Activated T-helper 2 cell treated with anti-CD3 and anti-CD28 coated beads, Interferon-gamma antibody, Interleukin-2, Interleukin-4, amounts not matched to agents 10 μg/mL and 5 μg/mL and 100 μg/mL, durations not matched to agents 14 hours and 24 hours and 36 hours (primary cell): ENCODE data around the gene NEU2. TPM values are rescaled to one million over a fixed set of nuclear protein-coding genes. Genes with fewer than 3 reads are reported as not detected.

Source experiments
- DNase-seq: peaks from one replicate; pipeline ENCODE4 v3.0.0; 2021; ENCODE audit warnings: low spot score
- H3K27ac Mint-ChIP-seq: one replicate; pipeline ENCODE4 v1.8.0; 2021; ENCODE audit warnings: mixed read lengths
- H3K27me3 Mint-ChIP-seq: one replicate; pipeline ENCODE4 v1.8.0; 2021; ENCODE audit warnings: low read depth, mixed read lengths
- H3K36me3 Mint-ChIP-seq: one replicate; pipeline ENCODE4 v1.8.0; 2021; ENCODE audit warnings: low read depth, mixed read lengths
- H3K4me1 Mint-ChIP-seq: one replicate; pipeline ENCODE4 v1.8.0; 2021; ENCODE audit warnings: low read depth, mixed read lengths
- H3K4me3 Mint-ChIP-seq: one replicate; pipeline ENCODE4 v1.8.0; 2021; ENCODE audit warnings: low read depth, mild to moderate bottlenecking, moderate library complexity, mixed read lengths
- H3K9me3 Mint-ChIP-seq: one replicate; pipeline ENCODE4 v1.8.0; 2021; ENCODE audit warnings: mixed read lengths
- intact Hi-C: fragments of 100-400 bp; cut with micrococcal nuclease; formaldehyde crosslinking; loops from one replicate; pipeline ENCODE4 v1.15.1; 2023
- total RNA-seq: library from RNA; stranded (reverse); gene quantifications from 2 replicates; pipeline ENCODE4 v1.2.3, GENCODE V29; 2022

Gene NEU2
- total RNA-seq, 1 donor from 2014 or later = not detected

DNA sequence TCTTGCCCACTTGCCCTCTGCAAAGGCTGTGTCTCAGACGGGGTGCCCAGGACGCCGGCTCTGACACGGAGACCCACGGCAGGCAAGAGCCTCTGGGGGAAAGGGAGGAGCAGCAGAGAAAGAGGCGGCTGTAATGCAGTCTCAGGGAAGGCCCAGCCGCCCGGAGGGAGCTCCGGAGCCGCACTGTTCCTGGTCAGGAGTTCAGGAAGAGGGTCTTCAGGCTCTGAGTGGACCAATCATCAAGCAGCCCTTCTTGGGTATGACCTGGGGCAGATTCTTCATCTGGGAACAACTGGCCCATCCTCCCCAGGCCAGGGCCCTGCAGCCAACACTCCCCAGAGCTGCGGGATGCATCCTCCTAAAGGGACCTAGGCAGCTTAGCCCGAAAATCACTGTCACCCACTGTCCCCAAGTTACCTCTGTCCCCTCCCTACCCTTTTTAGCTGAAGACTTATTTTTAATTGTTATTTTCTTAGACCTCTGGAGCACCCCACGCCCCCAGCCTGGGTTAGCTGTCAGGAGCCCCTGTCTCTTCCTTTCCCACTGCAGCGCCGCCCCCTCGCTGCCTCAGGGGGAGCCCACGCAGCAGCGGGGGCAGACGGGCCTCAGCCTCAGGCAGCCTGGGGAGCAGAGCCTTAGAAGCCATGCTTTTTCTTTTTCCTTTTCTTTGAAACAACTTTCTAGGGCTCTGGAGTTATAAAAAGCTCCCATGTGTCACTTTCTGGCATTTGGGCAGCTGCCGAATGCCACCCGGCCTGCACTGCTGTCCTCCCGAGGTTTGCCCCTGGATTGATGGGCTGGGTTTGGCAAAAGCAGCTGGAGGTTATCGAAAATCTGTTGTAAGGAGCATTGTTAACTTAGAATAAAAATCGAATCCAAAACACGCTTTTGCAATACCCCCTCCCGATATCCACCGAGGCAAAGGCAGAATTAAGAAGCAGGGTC lies 644 bp upstream of the NEU2 start:
- no peaks in the 10 kb centered on the region for H3K27me3 Mint-ChIP-seq
- intact Hi-C loops = no loop called here
- no peaks in the 10 kb centered on the region for H3K9me3 Mint-ChIP-seq
- H3K36me3 Mint-ChIP-seq = no peaks in the 10 kb centered on the region
- H3K4me1 Mint-ChIP-seq = no peaks in the 10 kb centered on the region
- H3K4me3 Mint-ChIP-seq = no peak overlapping the region
- no peak for DNase-seq
- H3K27ac Mint-ChIP-seq = no peak overlapping the region

DNA sequence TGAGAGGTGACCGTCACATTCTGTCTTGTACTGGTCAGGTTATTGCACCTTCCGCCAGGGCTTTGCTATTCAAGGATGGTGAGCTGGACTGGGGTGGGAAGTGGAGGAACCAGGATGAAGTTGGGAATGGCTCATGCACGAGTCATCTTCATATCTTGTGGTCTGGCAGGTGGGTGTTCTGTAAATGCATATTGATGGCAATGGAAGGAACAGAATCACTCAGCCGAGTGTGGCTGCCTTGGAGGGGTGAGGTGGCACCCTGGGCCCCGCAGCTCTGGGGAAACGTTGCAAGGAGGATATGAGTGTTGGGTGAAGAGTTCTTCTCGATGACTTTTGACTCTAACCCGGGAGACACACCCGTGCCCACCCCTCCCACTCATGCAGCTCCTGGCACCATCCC lies 1.2 kb downstream of the NEU2 start:
- no peaks in the 10 kb centered on the region for H3K36me3 Mint-ChIP-seq
- H3K27me3 Mint-ChIP-seq = no peaks in the 10 kb centered on the region
- intact Hi-C loops = no loop called here
- no peaks in the 10 kb centered on the region for H3K4me1 Mint-ChIP-seq
- no peak overlapping the region for H3K27ac Mint-ChIP-seq
- no peaks in the 10 kb centered on the region for H3K9me3 Mint-ChIP-seq
- H3K4me3 Mint-ChIP-seq = no peak overlapping the region
- DNase-seq = no peak

DNA sequence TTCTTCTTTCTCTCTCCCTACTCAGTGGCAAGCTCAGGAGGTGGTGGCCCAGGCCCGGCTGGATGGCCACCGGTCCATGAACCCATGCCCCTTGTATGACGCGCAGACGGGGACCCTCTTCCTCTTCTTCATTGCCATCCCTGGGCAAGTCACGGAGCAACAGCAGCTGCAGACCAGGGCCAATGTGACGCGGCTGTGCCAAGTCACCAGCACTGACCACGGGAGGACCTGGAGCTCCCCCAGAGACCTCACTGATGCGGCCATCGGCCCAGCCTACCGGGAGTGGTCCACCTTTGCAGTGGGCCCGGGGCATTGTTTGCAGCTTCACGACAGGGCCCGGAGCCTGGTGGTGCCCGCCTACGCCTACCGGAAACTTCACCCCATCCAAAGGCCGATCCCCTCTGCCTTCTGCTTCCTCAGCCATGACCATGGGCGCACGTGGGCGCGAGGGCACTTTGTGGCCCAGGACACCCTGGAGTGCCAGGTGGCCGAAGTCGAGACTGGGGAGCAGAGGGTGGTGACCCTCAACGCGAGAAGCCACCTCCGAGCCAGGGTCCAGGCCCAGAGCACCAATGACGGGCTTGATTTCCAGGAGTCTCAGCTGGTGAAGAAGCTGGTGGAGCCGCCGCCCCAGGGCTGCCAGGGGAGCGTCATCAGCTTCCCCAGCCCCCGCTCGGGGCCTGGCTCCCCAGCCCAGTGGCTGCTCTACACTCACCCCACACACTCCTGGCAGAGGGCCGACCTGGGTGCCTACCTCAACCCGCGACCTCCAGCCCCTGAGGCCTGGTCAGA lies 1.8 kb downstream of the NEU2 start:
- intact Hi-C loops = no loop called here

DNA sequence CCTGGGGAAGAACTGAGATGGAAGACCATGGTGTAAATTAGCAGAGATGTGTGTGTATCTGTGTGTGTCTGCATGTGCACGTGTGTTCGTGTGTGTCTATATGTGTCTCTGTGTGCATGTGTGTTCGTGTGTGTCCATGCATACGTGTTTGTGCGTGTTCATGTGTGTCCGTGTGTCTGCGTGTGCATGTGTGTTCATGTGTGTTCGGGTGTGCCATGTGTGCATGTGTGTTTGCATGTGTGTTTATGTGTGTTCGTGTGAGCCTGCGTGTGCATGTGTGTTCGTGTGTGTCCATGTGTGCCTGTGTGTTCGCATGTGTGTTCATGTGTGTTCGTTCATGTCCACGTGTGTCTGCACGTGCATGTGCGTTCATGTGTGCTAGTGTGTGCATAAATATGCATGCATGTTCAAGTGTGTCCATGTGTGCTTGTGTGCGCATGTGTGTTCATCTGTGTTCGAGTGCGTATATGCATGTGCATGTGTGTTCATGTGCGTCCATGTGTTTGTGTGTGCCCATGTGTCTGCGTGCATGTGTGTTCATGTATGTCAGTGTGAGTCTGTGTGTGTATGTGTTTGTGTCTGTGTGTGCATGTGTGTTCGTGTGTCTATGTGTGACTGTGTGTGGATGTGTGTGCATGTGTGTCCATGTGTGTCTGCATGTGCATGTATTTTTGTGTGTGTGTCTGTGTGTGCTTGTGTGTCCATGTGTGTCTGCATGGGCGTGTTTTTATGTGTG lies 3.1 kb downstream of the NEU2 start:
- no peaks in the 10 kb centered on the region for H3K36me3 Mint-ChIP-seq
- peaks cover 2% of the 10 kb centered on the region for H3K27me3 Mint-ChIP-seq
- intact Hi-C loops = no loop called here
- no peak overlapping the region for H3K27ac Mint-ChIP-seq
- no peak overlapping the region for H3K4me3 Mint-ChIP-seq
- no peak for DNase-seq
- no peaks in the 10 kb centered on the region for H3K9me3 Mint-ChIP-seq
- H3K4me1 Mint-ChIP-seq = no peaks in the 10 kb centered on the region

More for the DNA sequence above, 1.8 kb downstream of the NEU2 start:
- no peaks in the 10 kb centered on the region for H3K9me3 Mint-ChIP-seq
- no peaks in the 10 kb centered on the region for H3K27me3 Mint-ChIP-seq
- H3K27ac Mint-ChIP-seq = no peak overlapping the region
- DNase-seq = no peak
- no peaks in the 10 kb centered on the region for H3K36me3 Mint-ChIP-seq
- H3K4me3 Mint-ChIP-seq = no peak overlapping the region
- H3K4me1 Mint-ChIP-seq = no peaks in the 10 kb centered on the region

DNA sequence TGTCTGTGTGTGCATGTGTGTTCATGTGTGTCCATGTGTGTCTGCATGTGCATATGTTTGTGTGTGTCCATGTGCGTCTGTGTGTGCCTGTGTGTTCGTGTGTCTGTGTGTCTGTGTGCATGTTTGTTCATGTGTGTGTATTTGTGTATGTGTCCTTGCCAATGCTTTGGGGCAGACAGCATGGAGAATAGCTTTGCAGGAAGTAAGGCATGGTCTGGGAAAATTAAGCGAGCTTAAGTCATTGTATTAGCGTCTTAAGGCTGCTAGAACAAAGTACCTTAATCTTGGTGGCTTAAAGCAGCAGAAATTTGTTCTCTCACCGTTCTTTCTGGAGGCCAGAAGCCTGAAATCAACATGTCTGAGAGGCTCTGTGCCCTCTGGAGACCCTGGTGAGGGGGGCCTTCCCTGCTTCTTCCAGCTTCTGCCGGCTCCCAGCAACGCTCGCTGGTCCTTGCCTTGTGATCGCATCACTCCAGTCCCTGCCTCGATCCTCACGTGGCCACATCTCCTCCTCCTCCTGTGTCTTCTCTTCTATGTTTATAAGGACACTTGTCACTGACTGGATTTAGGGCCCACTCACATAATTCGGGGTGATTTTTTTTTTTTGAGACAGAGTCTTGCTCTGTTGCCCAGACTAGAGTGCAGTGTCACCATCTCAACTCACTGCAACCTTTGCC lies 3.8 kb downstream of the NEU2 start:
- Mint-ChIP-seq H3K9me3 (no peaks in the 10 kb centered on the region), H3K4me1 (no peaks in the 10 kb centered on the region), H3K27ac (no peak overlapping the region), H3K27me3 (peaks cover 2% of the 10 kb centered on the region), H3K36me3 (no peaks in the 10 kb centered on the region), H3K4me3 (no peak overlapping the region)
- intact Hi-C loops = no loop called here
- no peak for DNase-seq

DNA sequence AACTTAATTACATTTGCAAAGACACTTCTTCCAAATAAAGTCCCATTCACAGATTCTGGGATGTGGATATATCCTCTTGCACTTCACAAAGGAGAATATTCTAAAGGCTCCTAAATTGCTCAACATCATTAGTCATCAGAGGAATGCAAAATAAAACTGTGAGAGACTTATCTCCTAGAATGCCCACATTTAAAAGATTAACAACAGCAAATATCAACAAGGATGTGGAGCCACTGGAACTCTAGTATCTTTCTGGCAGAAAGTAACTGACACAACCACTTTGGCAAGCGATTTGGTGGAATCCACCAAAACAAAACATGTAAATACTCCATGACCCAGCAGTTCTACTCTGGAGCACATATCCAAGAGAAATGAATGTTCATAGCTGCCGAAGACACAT lies 4.6 kb downstream of the NEU2 start:
- no peak for DNase-seq
- Mint-ChIP-seq H3K4me1 (no peaks in the 10 kb centered on the region), H3K9me3 (no peaks in the 10 kb centered on the region), H3K27ac (no peak overlapping the region), H3K36me3 (no peaks in the 10 kb centered on the region), H3K4me3 (no peak overlapping the region), H3K27me3 (peaks cover 2% of the 10 kb centered on the region)
- intact Hi-C loops = no loop called here

DNA sequence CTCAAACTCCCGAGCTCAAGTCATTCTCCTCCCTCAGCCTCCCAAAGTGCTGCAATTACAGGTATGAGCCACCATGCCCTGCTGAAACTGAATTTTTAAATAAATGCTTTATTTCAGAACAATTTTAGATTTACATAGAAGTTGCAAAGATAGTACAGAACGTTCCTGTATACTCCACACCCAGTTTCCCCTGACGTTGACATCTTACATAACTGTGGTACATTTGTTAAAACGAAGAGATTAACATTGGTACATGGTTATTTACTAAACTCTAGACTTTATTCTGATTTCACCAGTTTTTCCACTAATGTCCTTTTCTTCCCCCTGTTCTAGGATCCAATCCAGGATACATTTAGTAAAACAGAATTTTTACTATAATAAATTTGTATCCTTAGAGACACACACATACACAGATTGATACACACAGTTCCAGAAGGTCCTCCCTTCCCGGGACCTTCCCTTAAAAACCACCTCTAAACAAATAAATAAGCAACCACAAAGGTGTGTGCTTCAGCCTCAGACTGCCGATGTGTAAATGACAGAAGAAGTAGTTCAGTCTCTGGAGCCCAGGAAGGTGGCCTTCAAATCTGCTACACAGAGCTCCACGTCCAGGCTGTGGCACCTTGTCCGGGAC lies 6.9 kb downstream of the NEU2 start:
- Mint-ChIP-seq H3K27me3 (peaks cover 5% of the 10 kb centered on the region), H3K4me1 (no peaks in the 10 kb centered on the region), H3K9me3 (no peaks in the 10 kb centered on the region), H3K36me3 (no peaks in the 10 kb centered on the region), H3K4me3 (no peak overlapping the region), H3K27ac (no peak overlapping the region)
- DNase-seq = no peak
- intact Hi-C loops = no loop called here

DNA sequence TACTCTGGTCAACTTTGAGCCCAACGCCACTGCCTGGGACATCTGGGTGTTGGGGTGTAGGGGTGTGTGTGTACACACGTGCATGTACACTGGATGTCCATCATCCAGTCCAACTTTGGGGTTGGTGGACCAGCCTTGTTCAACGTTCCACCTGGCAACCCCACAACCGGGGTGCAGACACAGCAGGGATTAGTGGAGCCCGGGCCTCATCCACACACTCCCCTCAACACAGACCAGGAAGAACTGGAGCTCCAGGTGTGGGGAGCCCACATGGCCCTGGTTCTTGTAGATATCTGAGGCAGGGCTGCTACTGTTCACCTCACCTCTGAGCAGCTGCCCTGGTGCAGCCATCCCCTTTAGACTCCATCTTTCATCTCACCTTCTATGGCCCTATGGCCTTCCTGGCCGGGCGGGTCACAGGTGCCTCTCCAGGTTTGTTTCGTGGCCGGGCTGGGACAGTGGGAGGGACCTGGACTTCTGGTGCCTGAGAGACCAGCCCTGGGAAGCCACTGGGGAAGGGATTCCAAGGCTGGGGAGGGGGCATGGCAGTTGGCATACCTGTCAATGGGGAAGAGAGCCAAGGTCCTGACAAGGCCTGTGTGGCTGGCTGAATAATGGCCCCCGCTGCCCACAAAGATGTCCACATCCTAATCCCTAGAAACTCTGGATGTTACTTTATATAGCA lies 7.5 kb downstream of the NEU2 start:
- Mint-ChIP-seq H3K36me3 (no peaks in the 10 kb centered on the region), H3K4me1 (no peaks in the 10 kb centered on the region), H3K27me3 (peaks cover 5% of the 10 kb centered on the region), H3K4me3 (no peak overlapping the region), H3K9me3 (no peaks in the 10 kb centered on the region), H3K27ac (no peak overlapping the region)
- intact Hi-C loops = no loop called here
- DNase-seq = no peak

DNA sequence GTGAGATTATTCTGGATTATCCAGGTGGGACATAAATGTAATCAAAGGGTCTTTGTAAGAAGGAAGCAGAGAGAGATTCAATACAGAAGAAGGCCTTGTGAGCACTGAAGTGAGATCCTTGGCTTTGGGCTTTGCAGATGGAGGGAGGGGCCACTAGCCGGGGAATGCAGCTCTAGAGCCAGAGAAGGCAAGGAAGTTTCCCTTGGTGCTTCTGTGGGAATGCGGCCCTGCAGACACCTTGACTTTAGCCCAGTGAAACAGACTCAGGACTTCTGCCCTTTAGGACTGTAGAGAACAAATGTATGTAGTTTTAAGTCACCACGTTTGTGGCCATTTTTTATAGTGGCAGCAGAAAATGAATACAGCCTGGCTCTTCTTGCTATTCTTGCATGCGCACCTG lies 8.1 kb downstream of the NEU2 start:
- H3K9me3 Mint-ChIP-seq = no peaks in the 10 kb centered on the region
- H3K4me3 Mint-ChIP-seq = no peak overlapping the region
- no peaks in the 10 kb centered on the region for H3K4me1 Mint-ChIP-seq
- intact Hi-C loops = no loop called here
- DNase-seq = no peak
- no peaks in the 10 kb centered on the region for H3K36me3 Mint-ChIP-seq
- H3K27ac Mint-ChIP-seq = no peak overlapping the region
- H3K27me3 Mint-ChIP-seq = peaks cover 6% of the 10 kb centered on the region

DNA sequence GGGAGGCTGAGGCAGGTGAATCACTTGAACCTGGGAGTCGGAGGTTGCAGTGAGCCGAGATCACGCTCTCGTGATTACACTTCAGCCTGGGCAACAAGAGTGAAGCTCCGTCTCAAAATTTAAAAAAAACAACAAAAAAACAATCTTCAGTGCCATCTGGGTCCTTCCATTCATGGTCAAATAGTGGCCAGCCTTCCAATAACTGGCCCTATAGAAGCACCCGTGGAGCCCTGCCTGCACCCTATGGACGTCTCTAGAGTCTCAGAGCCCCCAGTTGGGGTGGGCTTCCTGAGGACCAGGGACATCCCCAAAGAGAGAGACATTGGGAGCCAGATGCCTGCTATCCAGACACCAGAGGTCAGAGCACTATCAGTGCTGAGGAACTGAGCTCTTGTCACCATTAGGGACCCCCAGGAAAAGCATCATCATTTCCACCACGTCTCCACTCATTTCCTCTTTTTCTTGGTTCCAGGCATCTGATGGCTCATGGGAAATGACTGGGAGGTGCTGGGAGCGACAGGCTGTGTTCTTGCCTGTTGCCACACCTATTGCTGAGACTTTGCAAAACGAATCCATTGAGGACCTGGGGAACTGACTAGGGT lies 9.4 kb downstream of the NEU2 start:
- Mint-ChIP-seq H3K27me3 (peaks cover 8% of the 10 kb centered on the region), H3K36me3 (no peaks in the 10 kb centered on the region), H3K4me3 (no peak overlapping the region), H3K27ac (no peak overlapping the region), H3K9me3 (no peaks in the 10 kb centered on the region), H3K4me1 (no peaks in the 10 kb centered on the region)
- no peak for DNase-seq
- intact Hi-C loops = no loop called here

DNA sequence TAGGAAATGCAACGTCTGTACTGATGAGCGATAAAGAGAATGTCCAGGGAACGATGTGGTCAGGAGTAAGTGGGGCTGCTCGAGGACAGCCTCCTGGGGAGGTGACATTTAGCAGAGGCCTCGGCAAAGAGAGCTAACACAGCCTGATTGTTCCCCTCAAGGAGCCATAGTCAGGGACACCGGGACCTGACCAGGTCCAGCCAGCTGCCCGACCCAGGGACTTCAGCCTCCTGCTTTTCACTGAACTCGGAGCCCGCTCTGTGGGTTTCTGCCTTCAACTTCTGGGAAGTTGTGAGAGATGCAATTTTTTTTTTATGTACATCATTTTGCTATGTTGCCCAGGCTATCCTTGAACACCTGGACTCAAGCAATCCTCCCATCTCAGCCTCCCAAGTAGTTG lies 10.1 kb downstream of the NEU2 start:
- no peaks in the 10 kb centered on the region for H3K36me3 Mint-ChIP-seq
- H3K4me1 Mint-ChIP-seq = no peaks in the 10 kb centered on the region
- H3K27me3 Mint-ChIP-seq = peaks cover 13% of the 10 kb centered on the region
- no peak overlapping the region for H3K27ac Mint-ChIP-seq
- intact Hi-C loops = no loop called here
- no peak for DNase-seq
- H3K9me3 Mint-ChIP-seq = no peaks in the 10 kb centered on the region
- no peak overlapping the region for H3K4me3 Mint-ChIP-seq
